ENCODE measurements around the gene PPFIBP1.
A peak's percentile ranks its signal among the peaks of the same experiment; 100 is the strongest.

The PPFIBP1 gene

DNA sequence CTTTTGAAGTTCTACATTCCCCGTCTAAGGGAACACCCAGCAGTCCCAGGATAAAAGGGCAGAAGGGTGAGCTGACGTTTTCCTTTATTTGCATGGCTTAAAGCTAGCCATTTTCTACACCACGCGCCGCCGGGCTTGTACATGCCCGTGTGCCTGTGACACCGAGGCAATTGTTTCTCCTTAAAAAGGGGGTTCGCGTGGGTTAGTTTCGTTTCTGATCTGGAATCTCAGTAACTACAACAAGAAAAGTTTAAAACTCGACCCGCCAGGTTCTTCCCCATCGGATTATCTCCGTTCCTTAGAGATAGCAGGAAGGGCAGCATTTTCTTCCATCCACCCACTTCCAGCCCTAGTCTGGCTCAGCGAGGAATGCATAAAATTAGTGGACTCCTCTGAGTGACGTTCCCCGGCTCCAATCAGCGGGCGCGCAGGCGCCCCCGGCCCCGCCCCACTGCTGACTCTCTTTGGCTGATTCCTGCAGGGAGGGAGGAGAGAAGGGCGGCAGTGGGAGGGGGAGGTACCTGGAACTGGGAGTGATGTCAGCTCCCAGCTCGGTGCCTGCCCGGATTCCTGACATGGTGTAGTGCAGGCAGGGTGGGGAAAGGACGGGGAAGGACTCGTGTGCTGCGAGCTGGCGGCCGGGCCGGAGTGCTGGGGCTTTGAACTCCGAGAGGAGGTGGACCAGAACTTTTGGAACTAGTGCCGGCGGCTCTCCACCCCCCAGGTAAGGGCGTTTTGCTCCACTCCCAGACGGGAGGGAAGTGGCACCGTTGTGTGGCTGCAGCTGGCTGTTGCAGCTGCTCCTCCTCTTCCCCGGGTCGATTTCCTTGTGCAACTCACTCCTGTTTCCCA lies at the start of gene PPFIBP1:
PPFIBP1 (plus strand) TSS at position 565 of the 852 bp plus-strand sequence. CDS start 109,191 bp downstream, outside the sequence.
- peak; percentile 95 to 98 for DNase-seq

- DNase-seq = no peak
Observed at GRCh38 chr12:27474344-27474743, 49.7 kb upstream of the PPFIBP1 start.

DNA sequence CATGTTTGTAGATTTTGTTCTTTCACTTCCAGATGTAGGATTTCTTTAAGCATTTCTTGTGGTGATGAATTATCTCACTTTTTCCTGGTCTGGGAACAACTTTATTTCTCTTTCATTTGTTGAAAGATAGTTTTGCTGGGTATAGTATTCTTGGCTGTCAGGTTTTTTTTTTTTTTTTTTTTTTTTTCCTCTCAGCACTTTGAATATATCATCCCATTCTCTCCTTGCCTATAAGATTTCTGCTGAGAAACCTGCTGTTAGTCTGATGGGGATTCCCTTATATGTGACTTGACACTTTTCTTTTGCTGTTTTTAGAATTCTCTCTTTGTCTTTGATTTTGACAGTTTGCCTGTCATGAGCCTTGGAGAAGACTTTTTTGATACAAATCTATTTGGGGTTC lies 47.0 kb upstream of the PPFIBP1 start:
- no peak for DNase-seq

- DNase-seq = no peak
Observed at GRCh38 chr12:27478949-27479348, 45.1 kb upstream of the PPFIBP1 start.

DNA sequence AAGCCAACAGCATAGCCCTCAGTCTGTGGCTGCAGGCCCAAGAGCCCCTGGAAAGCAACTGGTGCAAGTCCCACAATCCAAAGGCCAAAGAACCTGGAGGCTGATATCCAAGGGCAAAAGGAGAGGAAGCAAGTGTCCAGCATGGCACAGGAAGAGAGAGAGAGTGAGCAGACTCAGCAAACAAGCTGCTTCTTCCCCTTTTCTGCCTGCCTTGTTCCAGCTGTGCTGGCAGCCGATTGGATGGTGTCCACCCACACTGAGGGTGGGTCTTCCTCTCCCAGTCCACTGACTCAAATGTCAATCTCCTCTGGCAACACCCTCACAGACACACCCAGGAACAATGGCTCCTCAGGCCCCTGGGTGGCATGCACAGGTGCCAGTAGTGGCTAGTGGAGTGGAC lies 44.0 kb upstream of the PPFIBP1 start:
- DNase-seq = no peak

DNA sequence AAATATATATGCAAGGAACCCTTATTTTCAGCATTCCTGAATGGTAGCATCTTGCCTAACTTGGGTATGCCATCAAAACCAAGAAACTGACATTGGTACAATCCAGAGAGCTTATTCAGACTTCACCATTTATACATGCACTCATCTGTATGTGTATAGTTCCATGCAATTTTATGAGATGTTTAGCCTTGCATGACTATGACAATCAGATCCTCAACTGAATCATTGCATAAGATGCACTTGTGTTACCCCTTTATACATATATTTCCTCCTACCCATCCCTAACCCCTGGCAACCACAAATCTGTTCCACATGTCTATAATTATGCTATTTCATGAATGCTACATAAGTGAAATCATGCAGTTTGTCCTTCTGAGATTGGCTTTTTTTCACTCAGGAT lies 37.0 kb upstream of the PPFIBP1 start:
- no peak for DNase-seq

- DNase-seq = no peak
Observed at GRCh38 chr12:27488479-27488878, 35.5 kb upstream of the PPFIBP1 start.

- no peak for DNase-seq
Observed at GRCh38 chr12:27491226-27491625, 32.8 kb upstream of the PPFIBP1 start.

DNA sequence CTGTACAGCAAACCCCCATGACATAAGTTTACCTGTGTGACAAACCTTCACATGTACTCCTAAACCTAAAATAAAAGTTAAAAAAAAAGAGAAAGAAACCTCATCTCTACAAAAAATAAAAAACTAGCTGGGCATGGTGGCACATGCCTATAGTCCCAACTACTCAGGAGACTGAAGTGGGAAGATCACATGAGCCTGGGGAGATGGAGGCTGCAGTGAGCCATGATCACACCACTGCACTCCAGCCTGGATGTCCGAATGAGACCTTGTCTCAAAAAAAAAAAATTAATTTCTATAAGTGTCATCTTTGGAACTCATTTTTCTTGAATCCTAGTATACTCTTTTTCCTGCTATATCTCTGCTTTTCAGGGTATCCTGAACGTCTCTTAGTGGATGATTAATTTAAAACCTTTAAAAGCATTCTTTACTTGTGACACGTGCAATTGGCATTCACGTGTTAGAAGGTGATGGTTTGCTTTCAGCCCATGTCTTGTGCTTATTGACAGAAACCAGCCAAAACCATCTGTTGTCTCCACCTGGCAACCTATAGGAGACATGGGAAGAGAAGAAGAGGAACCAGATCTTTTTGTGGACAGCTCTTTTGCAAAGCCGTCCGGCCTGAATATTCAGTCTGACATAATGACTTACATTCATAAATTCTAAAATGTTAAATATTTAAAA lies 30.6 kb upstream of the PPFIBP1 start:
- no peak for DNase-seq

GRCh38 chr12:27497446-27497845 lies 26.6 kb upstream of the PPFIBP1 start:
- no peak for DNase-seq

- no peak for DNase-seq
Observed at GRCh38 chr12:27498149-27498548, 25.9 kb upstream of the PPFIBP1 start.

DNA sequence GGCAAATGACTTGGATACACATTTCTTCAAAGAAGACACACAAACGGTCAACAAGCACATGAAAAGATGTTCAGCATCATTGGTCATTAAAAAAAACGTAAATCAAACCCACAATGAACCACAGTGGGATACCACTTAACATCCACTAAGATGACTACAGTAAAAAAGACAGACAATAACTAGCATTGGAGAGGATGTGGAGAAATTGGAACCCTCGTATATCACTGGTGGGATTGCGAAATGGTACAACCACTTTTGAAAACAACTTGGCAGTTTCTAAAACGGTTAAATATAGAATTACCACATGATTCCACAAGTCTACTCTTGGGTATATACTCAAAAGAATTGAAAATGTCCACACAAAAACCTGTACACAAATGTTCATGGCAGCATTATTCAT lies 25.2 kb upstream of the PPFIBP1 start:
- no peak for DNase-seq

DNA sequence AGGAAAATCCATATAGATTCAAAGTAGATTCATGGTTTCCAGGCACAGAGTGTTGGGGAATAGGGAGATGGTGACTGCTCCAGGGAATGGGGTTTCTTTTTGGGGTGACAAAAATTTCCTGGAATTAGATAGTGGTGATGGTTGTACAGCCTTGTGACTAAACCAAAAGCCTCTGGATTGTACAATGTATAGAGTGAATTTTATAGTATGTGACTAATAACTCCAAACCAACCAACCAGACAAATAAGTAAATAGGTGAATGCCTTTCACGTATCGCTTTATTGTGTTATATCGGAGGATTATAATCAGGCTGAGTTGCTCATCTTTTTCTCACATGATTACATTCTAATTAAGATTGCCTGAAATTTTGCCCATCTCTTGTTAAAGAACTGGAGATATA lies 24.6 kb upstream of the PPFIBP1 start:
- no peak for DNase-seq

DNA sequence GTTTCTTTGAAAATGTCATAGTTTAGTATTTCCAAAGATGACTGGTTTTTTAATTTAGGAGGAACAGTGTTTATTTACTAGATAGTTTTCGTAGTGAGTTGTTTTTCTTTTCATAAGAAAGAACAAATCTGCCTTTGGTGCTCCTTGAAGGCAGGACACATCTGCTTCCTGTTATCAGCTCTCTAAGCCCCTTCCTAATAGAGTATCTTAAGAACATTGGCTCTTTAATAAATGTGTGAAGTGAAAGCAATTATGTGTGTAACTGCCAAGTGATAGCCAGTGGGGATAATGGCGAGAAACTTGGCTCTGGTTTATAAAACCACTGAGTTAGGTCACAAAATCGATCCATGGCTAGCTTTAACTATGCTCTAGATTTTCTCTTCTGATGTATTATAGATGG lies 23.5 kb upstream of the PPFIBP1 start:
- no peak for DNase-seq

DNA sequence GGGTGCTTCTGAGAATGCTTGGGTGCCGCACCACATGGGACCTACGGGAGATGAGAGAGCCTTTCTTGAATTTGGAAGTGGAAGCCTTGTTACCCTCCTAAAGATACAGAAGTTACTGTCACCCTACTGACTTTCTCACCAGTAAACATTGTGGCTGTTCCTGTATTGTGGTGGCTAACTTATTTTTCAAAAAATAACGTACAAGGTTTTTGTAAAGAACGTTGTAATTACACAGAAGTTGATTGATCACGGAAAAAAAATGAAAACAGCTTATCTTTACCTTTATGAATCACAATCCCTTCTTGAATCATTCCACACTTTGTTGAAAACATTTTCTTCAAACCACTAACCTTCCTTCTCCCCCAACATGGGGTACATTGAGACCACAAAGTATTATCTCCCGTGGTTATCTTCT lies 22.0 kb upstream of the PPFIBP1 start:
- DNase-seq = no peak

GRCh38 chr12:27504507-27504906 lies 19.5 kb upstream of the PPFIBP1 start:
- no peak for DNase-seq

GRCh38 chr12:27505109-27505508 lies 18.9 kb upstream of the PPFIBP1 start:
- DNase-seq = no peak

GRCh38 chr12:27505761-27506160 lies 18.2 kb upstream of the PPFIBP1 start:
- DNase-seq = no peak

GRCh38 chr12:27506645-27507189 lies 17.3 kb upstream of the PPFIBP1 start:
- no peak for DNase-seq

DNA sequence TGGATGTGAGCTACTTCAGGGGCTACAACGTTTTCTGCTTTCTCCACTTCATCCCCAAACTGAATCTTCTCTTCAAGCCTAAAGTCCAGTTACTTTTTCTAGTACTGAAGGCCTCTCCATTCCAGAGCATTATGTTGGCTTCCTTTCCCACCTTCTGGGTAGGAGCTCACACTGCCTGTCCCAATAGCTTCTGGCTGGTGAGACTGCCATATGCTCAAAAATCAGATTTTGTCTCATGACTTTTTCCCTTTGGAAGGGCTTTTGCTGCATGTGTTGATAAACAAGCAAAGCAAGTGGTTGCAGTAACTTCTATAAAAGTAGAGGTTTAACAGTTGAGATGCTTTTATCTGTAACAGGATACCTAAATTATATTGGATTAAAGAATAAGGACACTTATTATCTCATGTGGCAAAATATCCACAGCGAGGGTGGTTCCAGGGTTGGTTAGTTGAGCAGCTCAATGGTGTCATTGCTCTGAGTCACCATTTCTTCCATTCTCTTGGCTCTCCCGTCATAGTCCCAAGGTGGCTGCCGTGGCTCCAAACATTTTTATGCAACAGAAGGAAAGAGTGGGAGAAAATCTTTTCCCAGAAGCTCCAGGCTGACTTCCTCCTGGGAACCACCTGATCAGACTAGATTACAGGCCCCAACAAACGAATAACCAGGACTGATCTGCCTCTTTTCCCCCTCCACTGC lies 15.1 kb upstream of the PPFIBP1 start:
- no peak for DNase-seq

- no peak for DNase-seq
Observed at GRCh38 chr12:27511031-27511722, 12.8 kb upstream of the PPFIBP1 start.

- DNase-seq = no peak
Observed at GRCh38 chr12:27511723-27512045, 12.3 kb upstream of the PPFIBP1 start.

All from CD4-positive, alpha-beta T cell treated with Interleukin-1 beta for 1 hour (primary cell).